OCI-LY3 (cell line): Measurements from ENCODE around the gene GRIN2A.

Source experiments
- EZH2phosphoT487 ChIP-seq: fragments of 200-600 bp; shearing (Covaris generic); IDR thresholded peaks from 2 replicates; pipeline ENCODE4 v1.6.1; 2018; ENCODE audit warnings: antibody characterized with exemption, mixed run types, low read depth
- TF ChIP-seq, protein P1 (sequence below): fragments of 200-600, 300-600 bp; sonication (generic); IDR thresholded peaks from 2 replicates; pipeline ENCODE4 v1.5.1; 2014; ENCODE audit warnings: antibody characterized with exemption, low read length, low read depth

DNA sequence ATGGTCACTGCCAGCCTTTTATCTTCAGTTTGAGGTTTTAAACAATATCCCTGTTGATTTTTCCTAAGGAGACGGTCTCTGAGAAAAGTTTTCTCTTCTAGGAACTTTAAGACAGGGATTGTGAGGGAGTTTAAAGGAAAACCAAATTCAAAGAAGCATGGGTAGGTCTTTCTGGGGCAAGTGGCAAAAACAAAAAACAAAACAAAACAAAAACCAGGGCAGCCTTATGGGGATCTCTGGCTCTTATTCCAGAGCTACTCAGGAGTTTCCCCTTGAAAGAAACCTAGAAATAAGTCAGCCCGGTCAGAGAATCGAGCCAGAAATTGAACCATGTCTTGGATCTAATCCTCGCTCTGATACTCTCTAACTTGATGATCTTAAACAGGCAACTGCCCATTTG, 424.5 kb downstream of the GRIN2A start:
- no peak for TF ChIP-seq EZH2phosphoT487
- TF ChIP-seq, protein P1, sequence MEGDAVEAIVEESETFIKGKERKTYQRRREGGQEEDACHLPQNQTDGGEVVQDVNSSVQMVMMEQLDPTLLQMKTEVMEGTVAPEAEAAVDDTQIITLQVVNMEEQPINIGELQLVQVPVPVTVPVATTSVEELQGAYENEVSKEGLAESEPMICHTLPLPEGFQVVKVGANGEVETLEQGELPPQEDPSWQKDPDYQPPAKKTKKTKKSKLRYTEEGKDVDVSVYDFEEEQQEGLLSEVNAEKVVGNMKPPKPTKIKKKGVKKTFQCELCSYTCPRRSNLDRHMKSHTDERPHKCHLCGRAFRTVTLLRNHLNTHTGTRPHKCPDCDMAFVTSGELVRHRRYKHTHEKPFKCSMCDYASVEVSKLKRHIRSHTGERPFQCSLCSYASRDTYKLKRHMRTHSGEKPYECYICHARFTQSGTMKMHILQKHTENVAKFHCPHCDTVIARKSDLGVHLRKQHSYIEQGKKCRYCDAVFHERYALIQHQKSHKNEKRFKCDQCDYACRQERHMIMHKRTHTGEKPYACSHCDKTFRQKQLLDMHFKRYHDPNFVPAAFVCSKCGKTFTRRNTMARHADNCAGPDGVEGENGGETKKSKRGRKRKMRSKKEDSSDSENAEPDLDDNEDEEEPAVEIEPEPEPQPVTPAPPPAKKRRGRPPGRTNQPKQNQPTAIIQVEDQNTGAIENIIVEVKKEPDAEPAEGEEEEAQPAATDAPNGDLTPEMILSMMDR = no peak
